Testis (tissue), 5 donors: ENCODE data around the gene DDX55. TPM values are rescaled to one million over a fixed set of nuclear protein-coding genes. Genes with fewer than 3 reads are reported as not detected.
A peak's percentile ranks its signal among the peaks of the same experiment; 100 is the strongest.
"Not testable (repeated sequence)": the region's sequence is repeated elsewhere in the genome, so short reads cannot be mapped to it uniquely, and the experiment has no call there.

Experiments
- DNase-seq: peaks from one replicate; pipeline ENCODE4 v3.0.0-alpha.2; 2019
- H3K27ac ChIP-seq, 2 donors: fragments of 200-600 bp; sonication (generic); one replicate each; pipeline ENCODE4 v1.5.1; 2019
- H3K27me3 ChIP-seq: fragments of 200-600 bp; sonication (generic); one replicate; pipeline ENCODE4 v1.5.1; 2019
- H3K36me3 ChIP-seq: fragments of 200-600 bp; sonication (generic); one replicate; pipeline ENCODE4 v1.5.1; 2017; ENCODE audit warnings: low read depth; ENCODE audit errors: missing control alignments
- H3K4me1 ChIP-seq: fragments of 200-600 bp; sonication (generic); one replicate; pipeline ENCODE4 v1.5.1; 2019
- H3K4me3 ChIP-seq, 2 donors: fragments of 200-600 bp; sonication (generic); one replicate each; pipeline ENCODE4 v1.5.1; 2017 to 2019
- H3K9me3 ChIP-seq: fragments of 200-600 bp; sonication (generic); one replicate; pipeline ENCODE4 v1.5.1; 2017
- CTCF ChIP-seq, 3 experiments: fragments of 450-650 bp in 2 of 3; fragments of 200-600 bp in 1 of 3; sonication (generic) in 1 of 3; IDR thresholded peaks; one replicate each; pipeline ENCODE4 v1.5.1; 2016 to 2019; ENCODE audit warnings: antibody characterized with exemption in 3 of 3, mild to moderate bottlenecking in 2 of 3, moderate library complexity in 1 of 3
- POLR2A ChIP-seq: fragments of 450-650 bp; IDR thresholded peaks from one replicate; pipeline ENCODE4 v1.6.1; 2017; ENCODE audit warnings: antibody characterized with exemption, mild to moderate bottlenecking, moderate library complexity
- WGBS, 2 donors: methylation state at CpG; one replicate each; pipeline ENCODE4 v1.1.5; 2018; 5-methylcytosine and 5-hydroxymethylcytosine counted together
- intact Hi-C: fragments of 100-400 bp; cut with DNase I; formaldehyde crosslinking; loops from one replicate; pipeline ENCODE4 v1.15.1; 2023; ENCODE audit warnings: low total_unique reads
- long read RNA-seq, 2 donors: transcript quantifications; one replicate each; lab custom pipeline, GENCODE V29; 2026
- polyA plus RNA-seq: library from polyadenylated mRNA; stranded (reverse); fragments of 350-450 nt; fragmentation: Illumina TruSeq; extraction: RNeasy Lipid Tissue Mini Kit (QIAGEN cat#74804); gene quantifications from one replicate; pipeline ENCODE4 v1.2.3, GENCODE V29; 2014; ENCODE audit warnings: low read depth, low replicate concordance; ENCODE audit not compliant: insufficient read depth
- total RNA-seq, 2 donors: library from RNA; depleted of rRNA; stranded (reverse); fragments of >200 nt; gene quantifications; one replicate each; pipeline ENCODE4 v1.2.3, GENCODE V29; 2016

The DDX55 gene
- total RNA-seq (10 to 100 TPM; 22.2 to 32.6 TPM), polyA plus RNA-seq (13.4 TPM)
- long read RNA-seq, donor 1, partial matches to known transcripts: 10 of 11 reads
- long read RNA-seq, donor 1, other reads (novel, unspliced or antisense): 0 of 11 reads
- long read RNA-seq, donor 2, partial matches to known transcripts: 9 of 10 reads
- long read RNA-seq, donor 2, other reads (novel, unspliced or antisense): 0 of 10 reads

- Histone ChIP-seq H3K4me1 (peaks cover 4% of the 10 kb centered on the region), H3K4me3 (peak within 1 kb of the TSS; percentile 90 to 100), H3K27ac (peak within 1 kb of the TSS; percentile 77 to 80), H3K9me3 (no peaks in the 10 kb centered on the region), H3K36me3 (no peaks in the 10 kb centered on the region), H3K27me3 (no peaks in the 10 kb centered on the region)
- 1 to 2% methylated on average over 8 to 67 of the region's 81 CpGs for WGBS, 2 donors
- intact Hi-C loops: no loop called here
- DNase-seq: peak; percentile 87
- TF ChIP-seq POLR2A (no peak), CTCF (IDR thresholded peaks at IDR 0.05) (peak in 2 of 3 experiments; percentile 29 to 33)
Measured at GRCh38 chr12:123601602-123602489, at the start of gene DDX55. Gene DDX55 (plus strand): TSS chr12:123602099. CDS start chr12:123602149, 50 bp downstream.

GRCh38 chr12:123554136-123554535, 47.8 kb upstream of the DDX55 start:
- 76 to 82% methylated on average over 2 of the region's 2 CpGs for WGBS, 2 donors
- H3K9me3 ChIP-seq, H3K27me3 ChIP-seq, H3K4me1 ChIP-seq, intact Hi-C loops, H3K4me3 ChIP-seq, H3K36me3 ChIP-seq, DNase-seq, H3K27ac ChIP-seq: not testable (repeated sequence)

DNA sequence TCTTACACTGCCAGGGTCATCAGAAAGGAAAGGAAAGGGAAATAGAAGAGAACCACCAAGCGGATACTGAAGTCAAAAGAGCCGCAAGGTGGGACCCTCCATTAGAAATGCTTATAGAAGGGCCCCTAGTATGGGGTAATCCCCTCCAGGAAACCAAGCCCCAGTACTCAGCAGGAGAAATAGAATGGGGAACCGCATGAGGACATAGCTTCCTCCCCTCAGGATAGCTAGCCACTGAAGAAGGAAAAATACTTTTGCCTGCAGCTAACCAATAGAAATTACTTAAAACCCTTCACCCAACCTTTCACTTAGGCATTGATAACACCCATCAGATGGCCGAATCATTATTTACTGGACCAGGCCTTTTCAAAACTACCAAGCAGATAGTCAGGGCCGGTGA, 47.1 kb upstream of the DDX55 start:
- H3K4me3 ChIP-seq, H3K27me3 ChIP-seq, DNase-seq, H3K36me3 ChIP-seq, H3K27ac ChIP-seq, H3K9me3 ChIP-seq, intact Hi-C loops, H3K4me1 ChIP-seq: not testable (repeated sequence)
- 82 to 96% methylated on average over 5 of the region's 5 CpGs for WGBS, 2 donors

DNA sequence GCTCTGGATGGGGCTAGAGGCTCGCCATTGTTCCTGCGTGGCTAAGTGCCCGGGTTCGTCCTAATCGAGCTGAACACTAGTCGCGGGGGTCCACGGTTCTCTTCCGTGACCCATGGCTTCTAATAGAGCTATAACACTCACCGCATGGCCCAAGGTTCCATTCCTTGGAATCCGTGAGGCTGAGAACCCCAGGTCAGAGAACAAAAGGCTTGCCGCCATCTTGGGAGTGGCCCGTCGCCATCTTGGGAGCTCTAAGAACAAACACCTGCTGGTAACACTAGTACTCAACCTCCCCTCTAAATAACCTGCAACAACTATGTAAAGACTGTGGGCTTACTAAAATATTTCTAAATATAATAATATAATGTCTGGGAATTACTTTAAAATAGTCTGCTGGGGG, 43.4 kb upstream of the DDX55 start:
- 91 to 94% methylated on average over 14 of the region's 14 CpGs for WGBS, 2 donors
- intact Hi-C loops: not testable (repeated sequence)

DNA sequence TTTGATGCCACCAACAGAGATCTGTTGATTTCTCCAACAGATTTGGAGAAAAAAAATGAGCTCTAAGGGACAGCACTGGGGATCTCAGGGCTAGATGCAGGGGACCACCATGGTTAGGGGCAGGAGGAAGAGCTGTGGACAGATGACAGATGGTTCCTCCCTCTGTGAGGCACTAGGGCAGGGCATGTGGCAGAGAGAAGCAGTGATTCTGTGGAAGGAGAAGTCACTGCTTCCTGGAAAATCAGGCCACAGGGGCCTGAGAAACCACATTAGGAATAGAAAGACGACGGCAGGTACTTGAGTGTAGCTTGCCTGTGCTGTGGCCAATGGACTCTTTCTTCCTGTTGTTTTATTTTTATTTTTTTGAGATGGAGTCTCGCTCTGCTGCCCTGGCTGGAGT, 42.4 kb upstream of the DDX55 start:
- intact Hi-C loops: no loop called here
- no peak overlapping the region for H3K4me3 ChIP-seq
- TF ChIP-seq CTCF (IDR thresholded peaks at IDR 0.05): no peak
- TF ChIP-seq POLR2A: no peak
- no peaks in the 10 kb centered on the region for H3K4me1 ChIP-seq
- 81 to 85% methylated on average over 3 of the region's 3 CpGs for WGBS, 2 donors
- H3K27ac ChIP-seq: no peak overlapping the region
- no peak for DNase-seq
- no peaks in the 10 kb centered on the region for H3K36me3 ChIP-seq
- no peaks in the 10 kb centered on the region for H3K9me3 ChIP-seq
- no peaks in the 10 kb centered on the region for H3K27me3 ChIP-seq

More for the DNA sequence above, 43.4 kb upstream of the DDX55 start:
- not testable (repeated sequence) for H3K27me3 ChIP-seq, H3K9me3 ChIP-seq, H3K36me3 ChIP-seq, H3K4me3 ChIP-seq, H3K4me1 ChIP-seq, H3K27ac ChIP-seq, DNase-seq

DNA sequence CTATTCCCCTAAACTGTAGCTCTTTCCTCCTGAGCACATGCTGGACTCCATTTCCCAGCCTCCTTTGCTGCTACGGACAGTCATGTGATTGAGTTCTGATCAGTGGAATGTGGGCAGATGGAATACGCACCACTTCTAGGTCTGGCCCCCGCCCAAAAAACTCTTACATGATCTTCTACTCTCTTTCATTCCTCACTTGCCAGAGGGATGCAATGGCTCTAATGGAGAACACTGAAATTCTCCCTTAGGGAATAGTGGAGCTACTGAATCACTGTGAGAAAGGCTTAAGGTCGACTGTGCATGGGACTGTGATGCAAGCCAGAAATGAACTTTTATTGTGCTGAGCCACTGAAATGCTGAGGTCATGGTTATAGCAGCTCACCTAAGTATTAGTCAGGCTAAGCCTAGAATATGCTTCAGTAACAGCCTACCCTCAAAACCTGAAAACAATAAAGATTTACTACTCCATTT, 30.5 kb upstream of the DDX55 start:
- Histone ChIP-seq H3K27ac (no peak overlapping the region), H3K4me3 (no peak overlapping the region), H3K27me3 (no peaks in the 10 kb centered on the region), H3K9me3 (no peaks in the 10 kb centered on the region), H3K36me3 (no peaks in the 10 kb centered on the region), H3K4me1 (no peaks in the 10 kb centered on the region)
- 38 to 63% methylated on average over 4 of the region's 4 CpGs for WGBS, 2 donors
- no peak for TF ChIP-seq POLR2A
- TF ChIP-seq CTCF (IDR thresholded peaks at IDR 0.05): no peak
- peak; percentile 32 for DNase-seq
- intact Hi-C loops: no loop called here
